Measurements from ENCODE around the gene SRPK3. TPM values are rescaled to one million over a fixed set of nuclear protein-coding genes. Genes with fewer than 3 reads are reported as not detected.

Gene SRPK3
- polyA plus RNA-seq, 1 donor (not counting 4 experiments of a cell fraction or from before 2014, with no cell fraction given), result 0.10 TPM

GRCh38 chrX:153818571-153819383, 37.9 kb downstream of the SRPK3 start:
- no peaks in the 10 kb centered on the region for H3K4me1 ChIP-seq (ENCODE audit: control insufficient read depth, extremely low read depth, insufficient read depth, low read length)
- TF ChIP-seq CTCF (optimal IDR thresholded peaks at IDR 0.05 in 1 of 3, IDR thresholded peaks at IDR 0.05 in 1 of 3, conservative IDR thresholded peaks at IDR 0.05 in 1 of 3; ENCODE audit: extremely low read depth in 1 of 3, insufficient read depth in 2 of 3, low read length in 3 of 3), result no peak
- peak; percentile 10 for TF ChIP-seq EZH2 (IDR thresholded peaks at IDR 0.05; ENCODE audit: low read length)

GRCh38 chrX:153819384-153820040, 38.7 kb downstream of the SRPK3 start:
- Histone ChIP-seq H3K27ac (ENCODE audit: control insufficient read depth, insufficient read depth, low read length) (no peak overlapping the region), H3K27me3 (ENCODE audit: control insufficient read depth, extremely low read depth, insufficient read depth, low read length) (peaks cover 7% of the 10 kb centered on the region), H3K79me2 (ENCODE audit: control insufficient read depth, insufficient read depth, low read length) (no peaks in the 10 kb centered on the region), H3K36me3 (ENCODE audit: control insufficient read depth in 2 of 2, extremely low read depth in 1 of 2, insufficient read depth in 2 of 2, low read length in 2 of 2) (no peaks in the 10 kb centered on the region), H2AFZ (ENCODE audit: control insufficient read depth, low read length) (no peak overlapping the region), H4K20me1 (ENCODE audit: control insufficient read depth, extremely low read depth, insufficient read depth, low read length) (no peaks in the 10 kb centered on the region), H3K9me3 (ENCODE audit: control insufficient read depth, low read depth, low read length) (no peaks in the 10 kb centered on the region), H3K4me3 (ENCODE audit: control insufficient read depth in 2 of 3, extremely low read depth in 1 of 3, insufficient read depth in 2 of 3, low read depth in 1 of 3, low read length in 3 of 3) (peak overlapping the region in 1 of 3 experiments; percentile 18), H3K4me1 (ENCODE audit: control insufficient read depth, extremely low read depth, insufficient read depth, low read length) (no peaks in the 10 kb centered on the region), H3K4me2 (ENCODE audit: control insufficient read depth, extremely low read depth, insufficient read depth, low read depth, low read length) (peak overlapping the region; percentile 2), H3K9me1 (ENCODE audit: control insufficient read depth, extremely low read depth, insufficient read depth, low read length) (no peaks in the 10 kb centered on the region), H3K9ac (ENCODE audit: control insufficient read depth, extremely low read depth, insufficient read depth, low read length) (no peak overlapping the region)
- DNase-seq (ENCODE audit: low read depth, low spot score) (no peak), FAIRE-seq (no peak)
- dilution Hi-C loops (cut with MboI; ENCODE audit: extremely low pct_ligation_motif_present, low sequenced_read_pairs), result no loop called here
- TF ChIP-seq CTCF (optimal IDR thresholded peaks at IDR 0.05 in 1 of 3, IDR thresholded peaks at IDR 0.05 in 1 of 3, conservative IDR thresholded peaks at IDR 0.05 in 1 of 3; ENCODE audit: extremely low read depth in 1 of 3, insufficient read depth in 2 of 3, low read length in 3 of 3) (no peak), EZH2 (IDR thresholded peaks at IDR 0.05; ENCODE audit: low read length) (no peak)

More at GRCh38 chrX:153818571-153819383, 37.9 kb downstream of the SRPK3 start:
- DNase-seq (ENCODE audit: low read depth, low spot score) (no peak), FAIRE-seq (no peak)
- no peaks in the 10 kb centered on the region for H4K20me1 ChIP-seq (ENCODE audit: control insufficient read depth, extremely low read depth, insufficient read depth, low read length)
- no peak overlapping the region for H3K27ac ChIP-seq (ENCODE audit: control insufficient read depth, insufficient read depth, low read length)
- H2AFZ ChIP-seq (ENCODE audit: control insufficient read depth, low read length), result no peak overlapping the region
- no peaks in the 10 kb centered on the region for H3K36me3 ChIP-seq (ENCODE audit: control insufficient read depth in 2 of 2, extremely low read depth in 1 of 2, insufficient read depth in 2 of 2, low read length in 2 of 2)
- no peak overlapping the region for H3K9ac ChIP-seq (ENCODE audit: control insufficient read depth, extremely low read depth, insufficient read depth, low read length)
- H3K9me1 ChIP-seq (ENCODE audit: control insufficient read depth, extremely low read depth, insufficient read depth, low read length), result no peaks in the 10 kb centered on the region
- H3K4me2 ChIP-seq (ENCODE audit: control insufficient read depth, extremely low read depth, insufficient read depth, low read depth, low read length), result peak overlapping the region; percentile 2
- dilution Hi-C loops (cut with MboI; ENCODE audit: extremely low pct_ligation_motif_present, low sequenced_read_pairs), result no loop called here
- peaks cover 7% of the 10 kb centered on the region for H3K27me3 ChIP-seq (ENCODE audit: control insufficient read depth, extremely low read depth, insufficient read depth, low read length)
- peak overlapping the region; percentile 18 to 40 (median 20) for H3K4me3 ChIP-seq (ENCODE audit: control insufficient read depth in 2 of 3, extremely low read depth in 1 of 3, insufficient read depth in 2 of 3, low read depth in 1 of 3, low read length in 3 of 3)
- no peaks in the 10 kb centered on the region for H3K9me3 ChIP-seq (ENCODE audit: control insufficient read depth, low read depth, low read length)
- no peaks in the 10 kb centered on the region for H3K79me2 ChIP-seq (ENCODE audit: control insufficient read depth, insufficient read depth, low read length)

Data from keratinocyte (primary cell).